Lung (tissue), 12 donors: ENCODE measurements around the gene RASA3. TPM values are rescaled to one million over a fixed set of nuclear protein-coding genes. Genes with fewer than 3 reads are reported as not detected.

Experiments used
- ATAC-seq: fragments of 200-7000 bp; cut with Tn5 transposase; one replicate; pipeline ENCODE4 v1.9.1; 2020; ENCODE audit warnings: moderate number of reproducible peaks; ENCODE audit not compliant: insufficient read depth, low FRiP score
- DNase-seq, 3 donors: peaks; one replicate each; pipeline ENCODE4 v3.0.0-alpha.2; 2013 to 2017
- H3K27ac ChIP-seq, 2 donors: one replicate each; pipeline ENCODE4 v1.5.1; 2013; ENCODE audit warnings: mild to moderate bottlenecking in 2 of 2, moderate library complexity in 2 of 2, control low read depth in 1 of 2, inconsistent platforms in 1 of 2, low read depth in 1 of 2, low read length in 1 of 2
- H3K27me3 ChIP-seq, 3 donors: one replicate each; pipeline ENCODE4 v1.5.1; 2013; ENCODE audit warnings: low read length in 2 of 3; ENCODE audit not compliant: control insufficient read depth in 3 of 3, insufficient read depth in 3 of 3
- H3K36me3 ChIP-seq, 4 donors: one replicate each; pipeline ENCODE4 v1.5.1; 2013; ENCODE audit warnings: low read length in 4 of 4, mild to moderate bottlenecking in 1 of 4, moderate library complexity in 1 of 4; ENCODE audit not compliant: control insufficient read depth in 4 of 4, insufficient read depth in 4 of 4
- H3K4me1 ChIP-seq, 5 donors: one replicate each; pipeline ENCODE4 v1.5.1; 2013; ENCODE audit warnings: low read length in 5 of 5, mild to moderate bottlenecking in 2 of 5, moderate library complexity in 1 of 5; ENCODE audit not compliant: control insufficient read depth in 5 of 5, insufficient read depth in 5 of 5
- H3K4me3 ChIP-seq: one replicate; pipeline ENCODE4 v1.5.1; 2013; ENCODE audit warnings: mild to moderate bottlenecking, control low read depth, moderate library complexity
- H3K9ac ChIP-seq, 2 donors: one replicate each; pipeline ENCODE4 v1.5.1; 2013; ENCODE audit warnings: low read length in 2 of 2, control low read depth in 1 of 2; ENCODE audit not compliant: insufficient read depth in 1 of 2
- H3K9me3 ChIP-seq, 4 donors: one replicate each; pipeline ENCODE4 v1.5.1; 2013; ENCODE audit warnings: low read length in 3 of 4, mild to moderate bottlenecking in 1 of 4, moderate library complexity in 1 of 4; ENCODE audit not compliant: control insufficient read depth in 4 of 4, insufficient read depth in 3 of 4
- WGBS, 2 donors: extraction: QIAGEN DNeasy Blood & Tissue Kit; methylation state at CpG; one replicate each; pipeline ENCODE4 v1.1.7; 2013; 5-methylcytosine and 5-hydroxymethylcytosine counted together
- polyA plus RNA-seq, 2 donors: library from polyadenylated mRNA; stranded (reverse); fragments of 200-250 nt; gene quantifications; one replicate each; pipeline ENCODE4 v1.2.1, GENCODE V29; 2013
- total RNA-seq, 2 donors: library from RNA; depleted of rRNA in 1 of 2; stranded (reverse); fragments of >200 nt in 1 of 2; gene quantifications; one replicate each; pipeline ENCODE4 v1.2.1, GENCODE V29; 2014 to 2021
- TF ChIP-seq, protein P1 (sequence below): IDR thresholded peaks from 2 replicates; pipeline ENCODE4 v1.5.1; 2012; ENCODE audit warnings: mild to moderate bottlenecking; ENCODE audit errors: control extremely low read depth, extremely low read depth
- donor health status: control.
- donor health status: control.
- donor health status: Bipolar disorder and iron deficiency.
- donor health status: healthy.
- donor health status: DM: yes; HTN: yes; CAD: no.

RASA3 gene
- total and polyA plus RNA-seq, 4 donors, result 7.4 to 22.8 (median 16.2) TPM

DNA sequence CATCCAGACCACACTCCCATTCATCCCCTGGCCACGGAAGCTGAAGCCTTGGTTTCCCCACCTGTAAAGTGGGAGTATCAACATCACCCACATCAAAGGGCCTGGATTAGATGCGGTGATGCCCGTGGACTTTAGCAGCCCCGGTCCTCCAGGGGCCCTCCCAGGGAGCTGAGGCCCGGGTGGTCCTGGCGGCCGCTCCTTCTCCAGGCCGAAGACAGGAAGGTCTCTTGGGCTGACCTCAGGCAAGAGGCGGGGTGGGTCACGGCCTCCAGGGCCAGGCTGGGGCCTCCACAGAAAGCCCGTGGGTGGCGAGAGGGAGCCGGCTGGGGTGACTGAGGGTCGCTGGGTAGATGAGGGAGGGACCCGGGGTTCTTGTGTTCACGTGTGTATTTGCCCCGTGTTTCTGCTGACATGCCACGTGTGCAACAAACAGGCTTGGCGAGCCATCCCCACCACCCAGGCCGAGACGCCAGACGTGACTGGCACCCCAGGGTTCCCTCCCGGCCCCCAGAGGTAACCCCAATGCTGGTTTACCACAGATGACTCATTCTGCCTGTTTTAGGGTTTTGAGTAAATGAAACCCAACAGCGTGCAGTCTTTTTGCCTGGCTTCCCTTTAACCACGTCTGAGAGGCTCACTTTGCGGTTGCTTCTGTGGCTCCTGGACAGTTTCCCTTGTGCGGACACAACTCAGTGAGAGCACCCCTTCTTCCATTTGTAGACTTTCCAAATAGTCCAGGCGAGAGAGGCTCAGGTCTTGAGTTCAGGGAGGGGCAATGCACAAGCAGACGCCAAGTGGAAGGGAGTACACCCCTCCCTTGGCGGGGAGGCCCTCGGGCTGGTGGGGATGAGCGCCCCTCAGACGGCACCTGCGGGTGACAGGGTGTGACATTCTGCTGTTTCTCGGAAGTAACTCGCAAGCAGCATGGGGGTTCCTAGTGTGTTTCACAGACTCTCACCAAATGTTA is 201.5 kb downstream of the RASA3 start:
- H3K27me3 ChIP-seq, result no peaks in the 10 kb centered on the region
- no peaks in the 10 kb centered on the region for H3K36me3 ChIP-seq
- WGBS, 2 donors, result 83 to 90% methylated on average over 36 of the region's 36 CpGs
- ATAC-seq (no peak), DNase-seq (peak in 1 of 3 donors; percentile 8)
- TF ChIP-seq, protein P1, sequence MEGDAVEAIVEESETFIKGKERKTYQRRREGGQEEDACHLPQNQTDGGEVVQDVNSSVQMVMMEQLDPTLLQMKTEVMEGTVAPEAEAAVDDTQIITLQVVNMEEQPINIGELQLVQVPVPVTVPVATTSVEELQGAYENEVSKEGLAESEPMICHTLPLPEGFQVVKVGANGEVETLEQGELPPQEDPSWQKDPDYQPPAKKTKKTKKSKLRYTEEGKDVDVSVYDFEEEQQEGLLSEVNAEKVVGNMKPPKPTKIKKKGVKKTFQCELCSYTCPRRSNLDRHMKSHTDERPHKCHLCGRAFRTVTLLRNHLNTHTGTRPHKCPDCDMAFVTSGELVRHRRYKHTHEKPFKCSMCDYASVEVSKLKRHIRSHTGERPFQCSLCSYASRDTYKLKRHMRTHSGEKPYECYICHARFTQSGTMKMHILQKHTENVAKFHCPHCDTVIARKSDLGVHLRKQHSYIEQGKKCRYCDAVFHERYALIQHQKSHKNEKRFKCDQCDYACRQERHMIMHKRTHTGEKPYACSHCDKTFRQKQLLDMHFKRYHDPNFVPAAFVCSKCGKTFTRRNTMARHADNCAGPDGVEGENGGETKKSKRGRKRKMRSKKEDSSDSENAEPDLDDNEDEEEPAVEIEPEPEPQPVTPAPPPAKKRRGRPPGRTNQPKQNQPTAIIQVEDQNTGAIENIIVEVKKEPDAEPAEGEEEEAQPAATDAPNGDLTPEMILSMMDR, result no peak
- no peak overlapping the region for H3K9ac ChIP-seq
- H3K4me1 ChIP-seq, result peaks cover 2 to 46% (median 7%) of the 10 kb centered on the region in 5 donors
- H3K27ac ChIP-seq, result no peak overlapping the region
- no peak overlapping the region for H3K4me3 ChIP-seq
- H3K9me3 ChIP-seq, result no peaks in the 10 kb centered on the region

DNA sequence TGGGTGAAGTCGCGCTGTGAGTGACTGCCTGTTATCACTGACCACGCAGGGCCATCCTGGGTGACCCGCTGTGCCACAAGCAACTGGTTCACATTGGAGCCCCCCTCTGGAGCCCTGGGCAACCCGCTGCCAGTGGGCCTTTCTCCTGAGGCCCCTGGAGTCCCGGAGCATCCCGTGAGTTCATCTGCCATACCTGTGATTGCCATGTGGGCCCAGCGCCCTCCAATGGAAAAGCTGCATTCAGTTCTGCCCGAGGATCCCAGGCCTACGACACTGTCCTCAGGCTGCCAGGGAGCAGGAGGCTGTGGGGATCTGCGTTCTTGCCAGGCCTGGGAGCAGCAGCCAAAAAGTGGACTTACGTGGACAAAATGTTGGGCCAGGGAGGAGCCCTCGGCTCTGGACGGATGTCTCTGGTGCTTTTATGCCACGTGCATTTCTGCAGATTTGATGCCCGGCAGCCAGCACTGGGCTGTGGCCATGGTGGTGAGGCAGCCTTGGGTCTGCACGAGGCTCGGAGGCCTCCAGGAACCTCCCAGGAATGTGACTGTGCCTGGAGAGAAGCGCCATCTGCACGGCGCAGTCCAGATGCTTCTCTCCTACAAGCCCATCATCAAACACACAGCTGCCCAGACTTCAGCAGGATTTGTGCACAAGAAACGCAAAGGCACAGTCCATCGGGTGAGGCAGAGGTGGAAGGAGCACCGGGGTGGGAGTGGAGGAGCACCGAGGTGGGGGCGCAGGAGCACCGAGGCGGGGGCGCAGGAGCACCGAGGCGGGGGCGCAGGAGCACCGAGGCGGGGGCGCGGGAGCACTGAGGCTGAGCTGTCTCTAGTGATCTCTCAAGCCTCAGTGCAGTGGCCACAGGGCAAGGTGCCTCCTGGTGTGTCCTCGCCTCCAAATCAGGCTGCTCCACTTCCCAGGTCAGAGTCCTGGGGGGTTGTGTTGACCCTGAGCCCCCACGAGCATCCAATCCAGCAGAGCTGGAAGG is 202.5 kb downstream of the RASA3 start:
- DNase-seq, result no peak
- TF ChIP-seq, protein P1, result no peak
- Histone ChIP-seq H3K4me1 (peaks cover 0 to 37% (median 7%) of the 10 kb centered on the region in 5 donors), H3K27ac (no peak overlapping the region), H3K27me3 (no peaks in the 10 kb centered on the region), H3K36me3 (no peaks in the 10 kb centered on the region), H3K9me3 (no peaks in the 10 kb centered on the region), H3K4me3 (no peak overlapping the region), H3K9ac (no peak overlapping the region)
- ATAC-seq, result no peak
- WGBS, 2 donors, result 89 to 90% methylated on average over 38 of the region's 38 CpGs

DNA sequence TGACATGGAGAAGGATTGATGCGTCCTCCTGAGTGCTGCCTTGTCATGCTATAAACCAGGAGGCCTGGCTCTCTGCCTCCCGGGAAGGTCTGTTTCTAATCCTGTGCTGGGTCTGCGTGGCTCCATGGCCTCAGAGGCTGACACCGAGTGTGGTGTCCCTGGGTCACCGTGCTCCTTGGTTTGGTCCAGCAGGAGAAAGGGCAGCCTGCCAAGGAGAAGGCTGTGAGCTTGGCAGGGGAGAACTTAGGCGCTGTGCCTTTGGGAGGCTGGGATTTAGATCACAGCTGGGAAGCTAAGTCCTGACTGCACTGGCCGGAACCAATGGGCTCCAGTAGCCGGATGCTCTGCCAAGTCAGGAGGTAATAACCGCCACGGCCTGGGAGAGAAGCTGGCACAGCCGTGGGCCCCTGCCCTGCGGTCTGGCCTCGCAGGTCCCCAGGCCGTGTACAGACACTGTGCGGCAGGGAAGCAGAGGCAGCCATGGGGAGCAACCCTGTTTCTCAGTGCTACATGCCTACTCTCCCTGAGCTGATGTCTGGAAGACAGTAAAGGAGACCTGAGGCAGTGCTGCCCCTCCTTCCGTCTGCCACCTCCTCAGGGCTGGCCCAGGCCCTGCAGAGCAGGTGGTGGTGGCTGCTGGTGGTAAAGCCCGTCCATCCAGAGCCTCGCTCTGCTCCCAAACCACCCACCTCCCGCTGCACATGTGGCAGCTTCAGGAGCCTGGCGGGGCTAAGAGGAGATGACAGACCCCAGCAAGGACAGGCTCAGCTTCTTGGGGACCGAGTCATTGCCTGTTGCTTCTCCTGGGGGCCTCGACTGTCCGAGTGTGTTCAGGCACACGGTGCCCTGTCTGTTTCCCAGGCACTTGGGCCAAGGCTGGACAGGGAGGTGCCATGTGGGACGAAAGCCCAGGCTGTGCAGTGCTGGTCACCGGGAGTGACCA is 203.5 kb downstream of the RASA3 start:
- Histone ChIP-seq H3K9me3 (no peaks in the 10 kb centered on the region), H3K36me3 (no peaks in the 10 kb centered on the region), H3K9ac (no peak overlapping the region), H3K4me1 (peaks cover 0 to 32% (median 7%) of the 10 kb centered on the region in 5 donors), H3K27me3 (no peaks in the 10 kb centered on the region), H3K4me3 (no peak overlapping the region), H3K27ac (no peak overlapping the region)
- WGBS, 2 donors, result 73 to 81% methylated on average over 26 of the region's 26 CpGs
- TF ChIP-seq, protein P1, result no peak
- peak; percentile 85 to 90 (median 87) for DNase-seq
- ATAC-seq, result no peak
